WTC11 (cell line): Measurements from ENCODE around the gene MOB2. TPM values are rescaled to one million over a fixed set of nuclear protein-coding genes. Genes with fewer than 3 reads are reported as not detected.

Experiments used
- ATAC-seq: fragments of 200-7000 bp; cut with Tn5 transposase; 2 replicates; pipeline ENCODE4 v1.10.0; 2021; ENCODE audit warnings: mild to moderate bottlenecking, moderate library complexity
- CTCF ChIA-PET: fragments of 300-600 bp; sonication (Branson Sonifier 250); formaldehyde crosslinking; loops from one replicate; lab custom pipeline; 2021; ENCODE audit warnings: antibody characterized with exemption; lab: Charles Lee
- POLR2A ChIA-PET: fragments of 350-600 bp; sonication (Branson Sonifier 250); formaldehyde crosslinking; loops from one replicate; lab custom pipeline; 2021; ENCODE audit warnings: antibody characterized with exemption; lab: Charles Lee
- DNase-seq: peaks from one replicate; pipeline ENCODE4 v3.0.0; 2021; ENCODE audit warnings: low spot score
- H3K27ac Mint-ChIP-seq: 2 replicates; pipeline ENCODE4 v1.8.0; 2021; ENCODE audit warnings: mixed read lengths
- H3K27me3 Mint-ChIP-seq: 2 replicates; pipeline ENCODE4 v1.8.0; 2021; ENCODE audit warnings: low read depth, mild to moderate bottlenecking, moderate library complexity, mixed read lengths
- H3K36me3 Mint-ChIP-seq: 2 replicates; pipeline ENCODE4 v1.8.0; 2021; ENCODE audit warnings: mixed read lengths
- H3K4me1 Mint-ChIP-seq: 2 replicates; pipeline ENCODE4 v1.8.0; 2022; ENCODE audit warnings: mixed read lengths
- H3K4me3 Mint-ChIP-seq: 2 replicates; pipeline ENCODE4 v1.8.0; 2021; ENCODE audit warnings: mild to moderate bottlenecking, moderate library complexity, mixed read lengths
- H3K9me3 Mint-ChIP-seq: 2 replicates; pipeline ENCODE4 v1.8.0; 2021; ENCODE audit warnings: mixed read lengths
- AFF4 ChIP-seq: sonication (generic); formaldehyde crosslinking; IDR thresholded peaks from 2 replicates; pipeline ENCODE4 v1.8.1; 2023; ENCODE audit warnings: mild to moderate bottlenecking, missing genetic modification reagents, borderline replicate concordance
- ATF3 ChIP-seq: sonication (generic); formaldehyde crosslinking; conservative IDR thresholded peaks from 2 replicates; pipeline ENCODE4 v1.8.1; 2022; ENCODE audit warnings: mild to moderate bottlenecking, missing genetic modification reagents
- CTCF ChIP-seq: fragments of 200-600 bp; IDR thresholded peaks from 2 replicates; pipeline ENCODE4 v1.8.0; 2022; ENCODE audit warnings: antibody characterized with exemption
- E2F4 ChIP-seq: sonication (generic); formaldehyde crosslinking; IDR thresholded peaks from 2 replicates; pipeline ENCODE4 v1.8.1; 2022; ENCODE audit warnings: low read depth, mild to moderate bottlenecking, moderate library complexity, missing genetic modification reagents, borderline replicate concordance
- ERG ChIP-seq: fragments of 250-450 bp; sonication (Bioruptor Pico); IDR thresholded peaks from 2 replicates; pipeline ENCODE4 v1.8.0; 2021; ENCODE audit warnings: mild to moderate bottlenecking
- GABPB1 ChIP-seq: sonication (generic); formaldehyde crosslinking; IDR thresholded peaks from 2 replicates; pipeline ENCODE4 v1.8.1; 2023; ENCODE audit warnings: mild to moderate bottlenecking, missing genetic modification reagents
- IRF1 ChIP-seq: sonication (generic); formaldehyde crosslinking; IDR thresholded peaks from 2 replicates; pipeline ENCODE4 v1.8.0; 2023; ENCODE audit warnings: missing genetic modification reagents
- JUN ChIP-seq: sonication (generic); formaldehyde crosslinking; IDR thresholded peaks from 2 replicates; pipeline ENCODE4 v1.8.0; 2023; ENCODE audit warnings: mild to moderate bottlenecking, missing genetic modification reagents
- MYBL2 ChIP-seq: sonication (generic); formaldehyde crosslinking; IDR thresholded peaks from 2 replicates; pipeline ENCODE4 v1.8.1; 2023; ENCODE audit warnings: mild to moderate bottlenecking, moderate library complexity, missing genetic modification reagents
- PRDM15 ChIP-seq: sonication (generic); formaldehyde crosslinking; IDR thresholded peaks from 2 replicates; pipeline ENCODE4 v1.8.0; 2022; ENCODE audit warnings: missing genetic modification reagents
- RELA ChIP-seq: sonication (generic); formaldehyde crosslinking; IDR thresholded peaks from 2 replicates; pipeline ENCODE4 v1.8.1; 2022; ENCODE audit warnings: missing genetic modification reagents, mild to moderate bottlenecking, borderline replicate concordance
- STAT6 ChIP-seq: sonication (generic); formaldehyde crosslinking; conservative IDR thresholded peaks from 2 replicates; pipeline ENCODE4 v1.8.1; 2023; ENCODE audit warnings: mild to moderate bottlenecking, low read depth, missing genetic modification reagents, moderate library complexity
- total RNA-seq: library from RNA; stranded (reverse); gene quantifications from 3 replicates; pipeline ENCODE4 v1.2.3, GENCODE V29; 2021

Gene MOB2
- total RNA-seq, 1 experiment from 2014 or later, result 21.7 TPM

- no peak for DNase-seq
- H3K4me3 Mint-ChIP-seq, result no peak overlapping the region
- no peaks in the 10 kb centered on the region for H3K27me3 Mint-ChIP-seq
- no peaks in the 10 kb centered on the region for H3K9me3 Mint-ChIP-seq
- H3K36me3 Mint-ChIP-seq, result no peaks in the 10 kb centered on the region
- ChIA-PET CTCF (interaction anchor here (0.6 to 0.9 kb wide), 2 partner anchors 13 to 18 kb away, joined by 3 read pairs; no protein-coding TSS in a partner anchor), POLR2A (no interaction called here)
- ATAC-seq, result no peak
- no peaks in the 10 kb centered on the region for H3K4me1 Mint-ChIP-seq
- no peak overlapping the region for H3K27ac Mint-ChIP-seq
- TF ChIP-seq STAT6 (CRISPR knock-in tag) (no peak), JUN (no peak), ERG (CRISPR knock-in tag) (no peak), PRDM15 (CRISPR knock-in tag) (no peak), E2F4 (CRISPR knock-in tag) (no peak), AFF4 (CRISPR knock-in tag) (no peak), GABPB1 (no peak), ATF3 (CRISPR knock-in tag) (no peak), MYBL2 (no peak), CTCF (no peak), IRF1 (CRISPR knock-in tag) (no peak), RELA (CRISPR knock-in tag) (no peak)
- TF ChIP-seq, all 79 proteins: peak for 0
These were observed 42.1 kb upstream of the MOB2 start for GRCh38 chr11:1528710-1529109.
